SHP77 treated with DMSO at 0.1 percent for 48 hours (cell line): ENCODE data around the gene SLC12A7.
"Not testable (repeated sequence)": the region's sequence is repeated elsewhere in the genome, so short reads cannot be mapped to it uniquely, and the experiment has no call there.

Source experiments
- DNase-seq: peaks from one replicate; lab custom pipeline; 2025; lab: John Stamatoyannopoulos, UW

SLC12A7 gene

DNA sequence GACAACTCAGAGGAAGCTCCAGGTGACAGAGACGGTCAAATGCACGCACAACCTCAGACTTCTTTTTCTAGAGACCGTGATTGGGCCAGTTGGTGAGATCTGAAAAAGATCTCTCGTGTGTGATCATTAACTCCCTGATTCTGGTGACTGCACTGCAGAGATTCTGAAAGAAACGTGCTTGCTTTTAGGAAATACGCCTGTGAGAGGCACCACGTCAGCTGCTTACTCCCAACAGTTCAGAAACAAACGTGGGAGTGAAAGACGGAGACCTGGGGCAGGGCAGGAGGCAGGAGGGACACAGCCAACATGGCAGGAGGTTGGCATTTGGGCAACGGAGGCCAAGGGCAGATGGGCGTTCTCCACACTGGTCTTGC, 15.9 kb downstream of the SLC12A7 start:
- DNase-seq: no peak

DNA sequence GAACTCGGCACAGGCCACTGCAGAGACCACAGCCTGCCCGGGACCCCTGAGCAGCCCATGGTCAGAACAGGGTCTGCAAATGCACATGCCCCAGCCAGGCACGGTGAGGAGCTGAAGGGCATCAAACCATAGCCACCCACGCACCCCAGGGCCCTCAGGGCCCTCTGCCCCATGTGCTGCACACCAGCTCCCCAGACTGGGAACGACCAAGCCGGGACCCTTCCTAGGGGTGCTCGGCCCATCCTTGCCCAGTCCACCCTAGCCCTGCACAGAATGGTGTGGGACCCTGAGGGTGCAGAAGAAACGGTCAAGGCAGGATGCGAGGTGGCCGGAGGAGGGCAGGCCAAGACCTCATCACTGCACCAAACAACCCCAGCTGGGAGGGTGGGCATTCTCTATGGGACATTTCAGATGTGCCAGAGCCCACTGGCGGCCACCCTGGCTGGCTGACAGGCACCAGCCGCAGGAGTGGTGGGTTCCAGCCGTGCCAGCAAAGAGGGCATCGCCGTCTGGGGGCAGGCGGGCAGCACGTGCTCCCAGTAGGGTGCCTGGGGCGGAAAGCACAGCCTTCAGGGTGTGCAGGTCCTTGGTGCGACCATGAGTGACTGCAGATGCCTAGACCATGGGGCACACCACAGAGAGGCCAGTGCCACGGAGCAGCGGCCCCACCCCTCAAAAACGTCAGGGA, 16.4 kb downstream of the SLC12A7 start:
- no peak for DNase-seq

DNA sequence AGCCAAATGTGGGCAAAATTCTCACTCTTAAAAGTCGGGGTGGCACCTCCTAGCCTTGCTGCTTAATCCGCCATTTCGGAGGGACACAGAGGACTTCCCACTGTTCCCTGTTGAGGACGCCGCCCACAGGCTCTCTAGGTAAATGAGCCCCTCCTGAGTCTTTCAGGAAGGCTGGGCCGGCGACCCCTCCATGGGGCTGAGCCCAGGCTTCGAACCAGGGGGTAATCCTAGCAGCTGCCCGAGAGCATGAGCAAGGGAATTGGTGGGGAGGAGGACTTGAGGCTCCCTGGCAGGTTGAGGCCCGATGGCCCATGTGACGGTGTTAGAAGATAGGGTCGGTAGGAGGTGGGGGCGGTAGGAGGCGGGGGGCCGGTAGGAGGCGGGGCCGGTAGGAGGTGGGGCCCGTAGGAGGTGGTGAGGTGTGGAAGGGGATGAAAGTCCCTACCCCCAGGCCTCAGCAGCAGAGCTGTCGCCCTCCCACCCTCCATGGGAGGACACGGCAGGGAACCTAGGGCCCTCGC, 17.1 kb downstream of the SLC12A7 start:
- DNase-seq: no peak

DNA sequence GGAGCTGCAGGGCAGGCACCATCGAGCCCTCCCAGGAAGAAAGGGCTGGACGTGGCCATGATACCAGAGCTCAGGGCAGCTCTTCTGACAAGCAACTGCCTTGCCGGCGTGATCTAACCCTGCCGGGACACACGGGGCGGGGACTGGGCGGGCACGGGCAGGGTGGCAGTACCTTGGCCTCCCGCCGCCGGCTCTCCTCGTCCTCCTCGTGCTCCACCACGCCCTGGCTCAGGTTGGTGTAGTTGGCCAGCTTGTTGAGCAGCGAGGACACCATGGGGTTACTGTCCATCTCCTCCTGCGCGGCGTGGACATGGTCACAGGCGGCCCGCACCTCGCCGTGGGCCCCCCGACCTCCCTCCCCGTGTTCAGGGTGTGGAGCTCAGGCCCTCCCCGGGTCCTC, 18.5 kb downstream of the SLC12A7 start:
- no peak for DNase-seq

DNA sequence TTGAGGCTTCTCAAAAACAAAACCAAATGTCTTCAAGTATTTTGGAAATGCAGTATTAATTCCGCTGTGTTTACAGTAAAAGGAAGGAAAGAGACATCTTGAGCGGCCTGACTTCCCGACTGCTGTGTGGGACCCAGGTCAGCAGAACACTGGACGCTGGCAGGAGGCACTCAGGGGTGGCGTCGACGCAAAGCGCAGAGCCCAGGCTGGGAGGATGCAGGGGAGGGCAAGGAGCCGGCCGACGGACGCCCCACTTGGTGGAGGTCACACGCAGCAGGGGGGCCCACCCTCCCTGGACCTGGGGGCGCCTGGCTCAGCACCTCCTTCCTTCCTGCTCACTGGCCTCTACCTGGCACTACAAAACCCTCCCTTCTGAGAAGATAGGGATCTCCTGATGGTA, 19.7 kb downstream of the SLC12A7 start:
- DNase-seq: no peak

DNA sequence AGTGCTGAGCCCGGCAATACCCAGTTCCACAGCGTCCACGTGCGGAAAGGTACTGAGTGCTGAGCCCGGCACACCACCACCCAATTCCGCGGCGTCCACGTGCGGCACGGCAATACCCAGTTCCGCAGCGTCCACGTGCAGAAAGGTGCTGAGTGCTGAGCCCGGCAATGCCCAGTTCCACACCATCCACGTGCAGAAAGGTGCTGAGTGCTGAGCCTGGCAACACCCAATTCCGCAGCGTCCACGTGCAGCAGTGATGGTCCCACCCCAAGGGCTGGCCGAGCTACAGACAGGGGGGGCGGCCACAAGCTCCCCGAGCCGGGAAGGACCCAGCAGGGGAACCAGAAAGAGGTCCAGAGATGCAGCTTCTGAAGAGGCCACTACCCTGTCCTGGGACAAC, 20.2 kb downstream of the SLC12A7 start:
- no peak for DNase-seq

DNA sequence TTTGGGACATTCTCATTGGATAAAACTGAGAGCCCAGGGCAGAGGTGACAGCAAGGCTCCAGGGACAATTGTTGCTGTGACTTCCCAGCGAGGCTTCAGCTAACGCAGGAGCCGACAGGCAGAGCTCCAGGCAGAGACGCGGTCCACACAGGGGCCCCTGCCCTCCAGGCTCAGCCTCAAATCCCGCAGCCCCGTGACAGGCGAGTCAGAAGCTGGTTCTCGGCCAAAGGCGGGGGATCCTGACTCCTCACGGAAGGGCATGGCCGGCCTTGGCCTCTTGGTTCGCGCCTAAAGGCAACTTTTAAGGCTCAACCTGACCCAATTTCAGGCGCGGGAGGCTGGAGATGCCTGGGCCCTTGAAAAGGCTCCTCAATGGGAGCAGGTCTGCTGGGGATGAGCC, 21.3 kb downstream of the SLC12A7 start:
- DNase-seq: no peak

DNA sequence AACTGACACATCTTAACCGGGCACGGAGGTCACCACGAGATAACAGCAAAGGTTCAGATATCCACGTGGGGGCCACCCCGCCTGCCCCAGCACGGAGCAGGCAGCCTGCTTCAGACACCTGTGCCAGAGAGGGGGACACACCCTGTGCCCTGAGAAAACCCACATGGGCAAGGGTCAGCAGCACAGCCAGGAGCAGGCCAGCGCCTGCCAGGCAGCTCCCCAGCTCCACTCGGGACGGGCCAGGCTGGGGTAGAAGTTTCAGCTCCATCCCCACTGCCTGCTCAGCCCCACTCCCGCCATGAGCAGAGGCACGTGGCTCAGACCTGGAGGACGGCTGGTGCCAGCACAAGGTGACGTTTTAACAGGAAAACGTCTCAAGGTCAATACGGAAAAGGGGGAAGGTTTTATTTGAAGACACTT, 22.2 kb downstream of the SLC12A7 start:
- DNase-seq: no peak

DNA sequence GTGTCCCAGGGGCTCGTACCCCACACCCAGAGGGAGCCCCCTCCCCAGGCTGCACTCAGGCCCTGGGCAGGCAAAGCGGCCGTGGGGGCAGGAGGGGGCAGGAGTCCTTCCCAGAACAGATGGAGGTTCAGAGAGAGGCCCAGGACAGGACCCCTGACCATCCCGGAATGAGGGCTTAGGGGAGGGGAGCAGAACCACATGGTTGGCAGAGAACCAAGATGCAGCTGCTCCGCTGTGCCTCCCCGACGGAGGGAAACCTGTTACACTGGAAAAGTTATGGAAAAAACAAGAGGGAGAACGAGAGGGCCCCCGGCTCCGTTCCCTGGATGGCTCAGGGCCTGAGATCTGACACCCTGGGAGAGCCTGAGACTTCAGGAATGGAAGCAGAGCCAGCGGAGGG, 22.7 kb downstream of the SLC12A7 start:
- no peak for DNase-seq

DNA sequence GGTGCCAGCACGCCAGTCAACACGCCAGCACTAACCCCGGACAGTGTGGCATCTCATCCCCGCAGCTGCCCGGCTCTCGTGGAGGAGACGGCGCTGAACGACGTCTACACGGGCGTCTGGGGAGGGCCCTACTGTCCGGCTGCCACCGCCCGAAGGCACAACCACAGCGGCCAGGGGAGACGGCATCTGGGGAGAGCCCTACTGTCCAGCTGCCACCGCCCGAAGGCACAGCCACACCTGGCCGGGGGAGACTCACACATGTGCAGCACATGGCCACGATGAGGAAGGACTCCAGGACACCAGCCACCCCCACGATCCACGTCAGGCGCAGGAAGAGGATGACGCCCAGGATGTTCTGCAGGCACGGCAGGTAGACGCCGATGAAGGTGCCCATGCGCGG, 23.1 kb downstream of the SLC12A7 start:
- DNase-seq: no peak

DNA sequence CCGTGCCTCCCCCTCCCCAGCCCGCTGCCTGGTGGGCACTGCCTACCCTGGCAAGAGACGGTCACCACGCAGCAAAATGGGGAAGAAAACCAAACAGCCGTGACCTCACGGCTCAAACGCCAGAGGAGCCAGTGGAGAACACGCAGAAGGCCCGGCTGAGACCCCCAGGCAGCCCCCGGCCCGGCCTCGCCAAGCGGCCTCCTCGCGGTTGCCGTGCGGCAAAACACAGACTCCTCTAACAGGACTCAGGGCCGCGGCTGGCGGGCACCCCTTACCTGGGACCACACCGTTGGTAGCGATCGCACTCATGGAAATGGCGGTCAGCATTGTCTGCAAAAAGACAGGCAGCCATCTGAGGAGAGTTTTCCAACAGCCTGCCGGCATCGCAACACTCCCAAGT, 23.8 kb downstream of the SLC12A7 start:
- no peak for DNase-seq

DNA sequence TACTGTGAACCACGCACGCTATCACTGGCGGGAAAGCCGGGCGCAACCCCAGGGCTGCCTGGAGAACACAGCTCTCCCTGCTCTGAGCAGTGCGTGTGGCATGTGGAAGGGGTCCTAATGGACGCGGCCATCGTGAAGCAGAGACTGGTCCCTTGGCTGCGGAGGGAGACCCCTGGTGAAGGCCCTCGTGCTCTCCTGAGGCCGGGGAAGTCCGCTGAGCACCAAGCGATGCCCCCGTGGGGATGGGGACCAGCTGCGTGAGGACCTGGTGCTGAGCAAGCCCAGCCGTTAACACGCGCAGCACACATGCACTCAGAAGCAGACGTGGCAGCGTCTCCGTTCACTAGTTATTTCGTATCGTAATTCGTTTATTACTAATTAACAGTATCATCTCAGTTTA, 24.4 kb downstream of the SLC12A7 start:
- no peak for DNase-seq

DNA sequence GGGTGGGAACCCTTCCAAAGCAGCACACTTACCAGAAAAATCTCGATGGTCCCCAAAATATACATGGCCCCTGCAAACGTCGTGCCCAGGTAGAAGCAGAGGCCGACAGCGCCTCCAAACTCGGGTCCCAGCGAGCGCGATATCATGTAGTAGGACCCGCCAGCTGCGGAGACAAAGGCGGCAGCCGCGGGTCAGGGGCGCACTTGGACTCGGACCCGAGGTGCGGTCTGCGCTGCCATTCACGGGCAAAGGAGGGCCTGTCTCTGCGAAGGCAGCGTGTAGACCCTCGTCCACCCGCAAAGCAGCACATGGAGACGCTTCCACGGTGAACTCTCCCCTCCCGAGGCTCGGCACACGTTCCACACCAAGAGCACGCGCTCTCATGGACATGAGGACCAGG, 25.0 kb downstream of the SLC12A7 start:
- no peak for DNase-seq

DNA sequence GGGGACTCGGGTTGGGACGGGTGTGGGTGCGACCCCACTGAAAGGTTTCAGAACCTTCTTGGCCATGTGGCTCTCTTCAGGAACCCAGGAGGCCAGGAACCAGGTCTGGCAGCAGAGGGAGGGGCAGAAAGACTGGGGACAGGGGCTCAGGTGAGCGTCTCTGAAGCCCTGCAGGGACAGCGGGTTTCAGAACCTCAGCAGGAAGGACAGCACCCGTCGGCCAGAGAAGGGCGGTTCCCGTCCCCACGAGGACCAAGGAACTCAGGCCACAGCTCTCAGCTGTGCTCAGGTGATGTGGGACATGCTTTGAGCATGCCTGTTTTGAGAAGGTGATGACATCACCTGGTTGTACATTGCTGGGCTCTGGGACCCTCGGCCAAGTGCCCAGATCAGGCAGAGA, 25.7 kb downstream of the SLC12A7 start:
- no peak for DNase-seq

DNA sequence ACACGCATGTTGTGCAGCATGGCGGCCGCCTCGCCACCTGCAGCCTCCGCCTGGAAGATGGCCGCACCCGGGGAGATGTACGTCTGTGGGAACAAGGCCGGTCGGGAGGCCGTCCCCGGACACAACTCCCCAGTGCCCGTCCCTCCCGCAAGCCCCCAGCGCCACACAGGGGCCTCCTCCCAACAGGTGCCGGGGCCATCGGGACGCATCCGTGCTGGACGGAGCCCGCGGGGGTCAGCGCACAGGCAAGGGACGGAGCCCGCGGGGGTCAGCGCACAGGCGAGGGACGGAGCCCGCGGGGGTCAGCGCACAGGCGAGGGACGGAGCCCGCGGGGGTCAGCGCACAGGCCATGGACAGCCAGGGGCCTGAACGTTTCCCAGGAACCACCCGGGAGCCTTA, 26.5 kb downstream of the SLC12A7 start:
- no peak for DNase-seq

DNA sequence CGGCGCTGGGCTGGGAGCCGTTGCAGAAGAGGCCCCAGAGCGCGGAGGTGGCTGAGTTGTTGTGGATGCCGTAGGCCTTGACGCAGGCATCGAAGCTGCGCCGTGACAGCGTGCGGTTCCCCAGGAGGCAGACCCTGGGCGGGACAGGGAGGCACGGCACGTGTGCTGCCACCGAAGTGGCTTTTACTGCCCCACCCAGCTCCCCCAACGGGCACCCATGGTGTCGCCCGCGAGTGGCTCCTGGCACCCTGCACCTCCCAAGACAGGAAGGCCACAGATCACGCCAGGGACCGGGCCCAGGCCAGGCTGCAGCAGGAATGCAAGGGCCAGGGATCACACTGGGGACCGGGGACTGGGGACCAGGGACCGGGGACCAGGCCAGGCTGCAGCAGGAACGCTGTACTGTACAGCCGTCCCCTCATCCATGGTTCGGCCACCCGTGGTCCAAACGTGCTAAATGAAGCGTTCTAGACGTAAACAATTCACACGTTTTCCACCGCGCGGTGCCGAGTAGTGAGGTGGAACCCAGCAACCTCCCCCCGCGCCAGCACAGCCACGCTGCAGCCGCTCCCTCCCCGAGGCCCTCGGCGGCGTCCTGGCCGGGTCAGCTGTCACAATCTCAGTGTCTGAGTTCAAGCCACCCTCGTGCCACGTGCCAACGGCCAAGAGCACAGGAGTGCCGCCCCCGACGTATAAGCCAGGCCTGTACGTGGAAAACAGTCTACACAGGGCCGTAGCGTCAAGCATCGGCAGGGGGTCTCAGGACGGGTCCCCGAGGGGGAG, 27.8 kb downstream of the SLC12A7 start:
- DNase-seq: no peak

DNA sequence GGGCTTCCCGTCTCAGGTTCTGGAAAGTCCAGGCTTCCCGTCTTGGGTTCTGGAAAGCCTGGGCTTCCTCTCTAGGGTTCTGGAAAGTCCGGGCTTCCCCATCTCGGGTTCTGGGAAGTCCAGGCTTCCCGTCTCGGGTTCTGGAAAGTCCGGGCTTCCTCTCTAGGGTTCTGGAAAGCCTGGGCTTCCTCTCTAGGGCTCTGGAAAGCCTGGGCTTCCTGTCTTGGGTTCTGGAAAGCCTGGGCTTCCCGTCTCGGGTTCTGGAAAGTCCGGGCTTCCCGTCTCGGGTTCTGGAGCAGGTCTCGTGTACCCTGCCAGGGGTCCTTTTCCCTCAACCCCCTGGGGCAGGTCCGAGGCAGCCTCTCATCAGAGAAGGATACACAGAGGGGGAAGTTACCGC, 28.8 kb downstream of the SLC12A7 start:
- DNase-seq: not testable (repeated sequence)

DNA sequence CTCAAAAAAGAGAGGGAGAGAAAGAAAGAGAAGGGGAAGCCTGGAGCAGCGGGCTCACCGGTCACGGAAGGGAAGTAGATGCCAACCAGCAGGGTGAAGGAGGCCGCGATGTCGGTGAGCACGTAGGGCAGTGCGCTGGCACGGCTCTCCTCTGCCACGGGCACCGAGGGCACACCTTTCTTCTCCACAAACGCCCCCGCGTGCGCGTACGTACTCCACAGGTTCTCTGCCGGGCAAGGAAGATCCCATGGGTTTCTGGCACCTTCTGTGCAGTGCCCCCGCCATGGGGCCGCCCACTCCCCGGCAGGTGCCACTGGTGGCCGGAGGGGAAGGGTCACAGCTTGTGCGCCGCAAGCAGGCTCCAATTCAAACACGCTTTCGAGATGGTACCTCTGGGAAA, 30.3 kb downstream of the SLC12A7 start:
- no peak for DNase-seq

DNA sequence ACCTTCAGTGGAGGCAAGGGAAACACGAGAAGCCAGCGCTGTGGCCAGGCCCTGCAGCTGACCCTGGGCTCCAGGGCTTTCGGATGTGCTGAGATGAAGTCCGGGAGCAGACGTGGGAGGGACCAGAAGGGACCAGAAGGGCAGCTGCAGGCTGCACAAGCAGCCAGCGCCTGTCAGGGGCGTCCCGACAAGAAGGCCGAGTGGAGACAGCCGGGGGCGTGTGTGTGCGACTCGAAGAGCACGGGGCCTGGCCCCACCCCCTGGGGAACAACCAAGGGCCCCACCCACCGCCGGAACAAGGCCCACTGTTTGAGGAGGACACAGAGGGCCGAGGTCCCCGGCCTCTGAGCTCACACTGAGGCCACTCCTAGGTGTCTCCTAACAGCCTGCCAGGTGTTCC, 31.4 kb downstream of the SLC12A7 start:
- DNase-seq: no peak

DNA sequence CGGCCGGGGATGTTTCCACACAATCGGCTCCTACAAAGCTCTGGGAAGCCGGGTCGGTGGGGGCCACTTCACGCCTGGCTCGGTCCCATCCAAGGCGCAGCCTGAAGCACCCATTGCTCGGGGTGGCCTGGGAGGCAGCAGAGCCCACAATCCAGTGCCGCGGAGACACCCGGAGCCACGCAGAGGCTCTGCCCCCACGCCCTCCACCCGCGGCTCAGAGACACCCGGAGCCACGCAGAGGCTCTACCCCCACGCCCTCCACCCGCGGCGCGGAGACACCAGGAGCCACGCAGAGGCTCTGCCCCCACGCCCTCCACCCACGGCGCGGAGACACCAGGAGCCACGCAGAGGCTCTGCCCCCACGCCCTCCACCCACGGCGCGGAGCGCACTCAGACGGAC, 31.9 kb downstream of the SLC12A7 start:
- no peak for DNase-seq

DNA sequence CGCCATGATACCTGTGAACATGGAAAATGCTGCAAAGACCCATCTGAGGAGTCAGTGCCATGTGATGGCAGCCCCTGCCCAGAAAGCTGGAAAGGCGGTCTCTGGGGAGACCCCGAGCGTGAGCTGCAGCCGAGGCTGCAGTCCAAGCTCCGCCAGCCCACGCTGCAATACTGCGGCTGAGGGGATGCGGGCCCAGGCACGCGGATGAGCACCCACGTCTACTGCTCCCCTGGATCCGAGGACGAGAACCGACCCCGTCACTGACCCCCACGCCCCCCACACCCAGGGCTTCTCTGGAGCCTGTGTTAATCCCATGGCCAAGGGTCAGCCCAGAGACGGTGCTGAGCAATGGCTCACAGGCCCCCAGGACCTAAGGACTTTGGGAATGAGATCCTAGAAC, 32.4 kb downstream of the SLC12A7 start:
- no peak for DNase-seq

DNA sequence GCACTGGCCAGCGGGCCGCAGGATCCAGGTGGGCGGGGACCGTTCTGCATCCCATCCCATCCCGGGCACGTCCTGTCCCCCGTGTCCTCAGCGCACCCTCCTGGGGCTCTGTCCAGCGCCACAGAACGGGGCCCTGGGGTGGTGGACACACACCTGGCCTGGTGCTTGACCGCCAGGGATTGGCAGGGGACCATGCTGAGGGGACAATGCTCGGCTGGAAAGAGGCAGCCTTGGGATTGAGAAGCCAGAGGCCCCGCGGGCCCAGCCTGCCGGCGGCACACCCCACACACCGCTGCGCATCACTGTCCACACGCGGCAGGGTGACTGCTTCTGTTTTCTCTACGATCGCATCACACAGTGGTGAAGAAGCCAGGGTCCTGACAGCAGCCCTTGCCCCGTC, 33.0 kb downstream of the SLC12A7 start:
- no peak for DNase-seq

DNA sequence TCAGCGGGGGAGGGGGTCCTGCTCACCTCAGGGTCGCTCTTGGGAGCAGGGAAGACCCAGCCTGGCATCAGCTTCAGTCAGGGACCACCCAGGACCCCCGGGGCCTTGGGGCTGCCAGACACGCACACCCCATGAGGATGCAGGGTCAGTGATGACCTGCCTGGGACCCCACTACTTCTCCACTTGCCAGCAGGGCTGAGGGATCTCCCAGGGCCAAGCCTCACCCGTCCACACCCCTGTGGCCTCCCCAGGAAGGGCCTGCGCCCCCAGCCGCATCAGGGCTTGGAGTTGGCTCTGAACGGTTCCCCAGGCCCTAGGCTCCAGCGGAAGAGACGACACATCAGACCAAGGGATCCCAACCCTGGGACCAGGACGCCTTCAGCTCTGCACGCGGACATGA, 33.7 kb downstream of the SLC12A7 start:
- no peak for DNase-seq
